Panc1 (cell line): ENCODE results near the gene GRPEL2. TPM values are rescaled to one million over a fixed set of nuclear protein-coding genes. Genes with fewer than 3 reads are reported as not detected.

Experiments
- ATAC-seq: fragments of 200-7000 bp; cut with Tn5 transposase; 2 replicates; pipeline ENCODE4 v1.9.1; 2020; ENCODE audit warnings: mild to moderate bottlenecking, moderate library complexity
- BruUV-seq: library from RNA; stranded (reverse); fragments of 400-500 nt; replicated peaks from 2 replicates; lab custom pipeline; 2021; lab: Mats Ljungman, UMichigan
- CTCF ChIA-PET: fragments of 300-600 bp; sonication (Branson Sonifier 250); formaldehyde crosslinking; loops from one replicate; lab custom pipeline; 2022; ENCODE audit warnings: antibody characterized with exemption; lab: Charles Lee
- POLR2A ChIA-PET: fragments of 300-600 bp; sonication (Branson Sonifier 250); formaldehyde crosslinking; loops from one replicate; lab custom pipeline; 2022; ENCODE audit warnings: antibody characterized with exemption; lab: Charles Lee
- DNase-seq: peaks from one replicate; pipeline ENCODE4 v3.0.0-alpha.2; 2010; ENCODE audit warnings: low read depth, low spot score
- H3K27ac ChIP-seq: 2 replicates; pipeline ENCODE4 v1.5.1; 2011; ENCODE audit warnings: mild to moderate bottlenecking, low read length, inconsistent platforms
- H3K27me3 ChIP-seq: fragments of 200-500 bp; sonication (Bioruptor generic); 2 replicates; pipeline ENCODE4 v1.6.0; 2014; ENCODE audit warnings: low read length, inconsistent platforms; ENCODE audit not compliant: control insufficient read depth, insufficient read depth
- H3K36me3 ChIP-seq: fragments of 200-500 bp; sonication (Bioruptor generic); 2 replicates; pipeline ENCODE4 v1.5.1; 2014; ENCODE audit warnings: inconsistent platforms, mild to moderate bottlenecking, low read length, moderate library complexity; ENCODE audit not compliant: control insufficient read depth, insufficient read depth
- H3K4me1 ChIP-seq: 2 replicates; pipeline ENCODE4 v1.5.1; 2011; ENCODE audit warnings: inconsistent platforms, mild to moderate bottlenecking, low read length, moderate library complexity; ENCODE audit not compliant: control insufficient read depth, insufficient read depth
- H3K4me3 ChIP-seq, 2 experiments: 2 replicates each; pipeline ENCODE4 v1.5.1; 2011 to 2012; ENCODE audit warnings: low read depth in 2 of 2, low read length in 2 of 2, mild to moderate bottlenecking in 2 of 2, inconsistent platforms in 1 of 2, moderate library complexity in 1 of 2
- H3K9me3 ChIP-seq: fragments of 200-500 bp; sonication (Bioruptor generic); 2 replicates; pipeline ENCODE4 v1.5.1; 2014; ENCODE audit warnings: low read depth, mild to moderate bottlenecking, inconsistent platforms, low read length, moderate library complexity; ENCODE audit not compliant: control insufficient read depth, insufficient read depth
- CTCF ChIP-seq: fragments of 450-650 bp; IDR thresholded peaks from 2 replicates; pipeline ENCODE4 v1.5.1; 2017; ENCODE audit warnings: mild to moderate bottlenecking
- POLR2AphosphoS5 ChIP-seq: IDR thresholded peaks from 2 replicates; pipeline ENCODE4 v1.6.1; 2012; ENCODE audit warnings: mild to moderate bottlenecking, low read depth, low read length, moderate library complexity
- REST ChIP-seq, 2 experiments: IDR thresholded peaks; 2 replicates each; pipeline ENCODE4 v1.6.1; 2011 to 2012; ENCODE audit warnings: low read depth in 2 of 2, control low read depth in 1 of 2, low read length in 1 of 2, mild to moderate bottlenecking in 1 of 2, moderate library complexity in 1 of 2; ENCODE audit not compliant: insufficient read depth in 1 of 2
- SIN3A ChIP-seq: IDR thresholded peaks from 2 replicates; pipeline ENCODE4 v1.6.1; 2012; ENCODE audit warnings: low read depth, mild to moderate bottlenecking, low read length, moderate library complexity, borderline replicate concordance; ENCODE audit not compliant: insufficient read depth
- TCF7L2 ChIP-seq: IDR thresholded peaks from 2 replicates; pipeline ENCODE4 v1.6.1; 2011; ENCODE audit warnings: mild to moderate bottlenecking, low read depth, low read length, inconsistent platforms
- in situ Hi-C: cut with HindIII; loops from 2 replicates; pipeline ENCODE4 v1.10.0; 2016; ENCODE audit warnings: low sequenced_read_pairs, low pct_unique_long_range_greater_than_20kb
- intact Hi-C: fragments of 100-400 bp; cut with micrococcal nuclease; formaldehyde crosslinking; loops from one replicate; pipeline ENCODE4 v1.10.0; 2022; ENCODE audit not compliant: unreplicated experiment
- total RNA-seq: library from RNA; stranded (reverse); gene quantifications from one replicate; pipeline ENCODE4 v1.2.1, GENCODE V29; 2021; ENCODE audit not compliant: unreplicated experiment

GRPEL2 gene
- total RNA-seq, 1 experiment from 2014 or later: 30.1 TPM

- intact Hi-C loops (no loop called here), in situ Hi-C loops (no loop called here)
- no TSS peak for BruUV-seq
- Histone ChIP-seq H3K4me3 (no peak overlapping the region), H3K4me1 (0 out of 2 replicates have a peak, but pooled peaks cover 3% of the 10 kb centered on the region), H3K9me3 (no peaks in the 10 kb centered on the region), H3K36me3 (no peaks in the 10 kb centered on the region), H3K27ac (no peak overlapping the region), H3K27me3 (no peaks in the 10 kb centered on the region)
- ATAC-seq: no peak
- ChIA-PET CTCF (no interaction called here), POLR2A (no interaction called here)
- no peak for DNase-seq
- TF ChIP-seq REST (IDR thresholded peaks at IDR 0.05; ENCODE audit: insufficient read depth in 1 of 2, low read depth in 2 of 2, low read length in 1 of 2): no peak
- TF ChIP-seq CTCF: no peak
- TF ChIP-seq SIN3A: no peak
- no peak for TF ChIP-seq POLR2AphosphoS5
- no peak for TF ChIP-seq TCF7L2
These were observed 33.0 kb downstream of the GRPEL2 start for GRCh38 chr5:149378241-149378820.

GRCh38 chr5:149379177-149379761 is 34.0 kb downstream of the GRPEL2 start, which contains the start of gene IL17B:
Gene IL17B, minus strand, starts transcription at chr5:149379292. Its CDS starts 67 bp downstream, at chr5:149379225.
- intact Hi-C loops (no loop called here), in situ Hi-C loops (no loop called here)
- 0 out of 2 replicates have a peak, but pooled peaks cover 3% of the 10 kb centered on the region for H3K4me1 ChIP-seq
- ATAC-seq (no peak), DNase-seq (no peak)
- no peak within 1 kb of the TSS for H3K27ac ChIP-seq
- ChIA-PET POLR2A (no interaction called here), CTCF (interaction anchor here (1.1 kb wide), 1 partner anchor 12 kb away, joined by 3 read pairs; no protein-coding TSS in a partner anchor)
- H3K36me3 ChIP-seq: no peaks in the 10 kb centered on the region
- no peaks in the 10 kb centered on the region for H3K27me3 ChIP-seq
- BruUV-seq: no TSS peak
- no peak within 1 kb of the TSS for H3K4me3 ChIP-seq
- TF ChIP-seq REST (IDR thresholded peaks at IDR 0.05; ENCODE audit: insufficient read depth in 1 of 2, low read depth in 2 of 2, low read length in 1 of 2): no peak
- no peak for TF ChIP-seq TCF7L2
- TF ChIP-seq SIN3A: no peak
- TF ChIP-seq POLR2AphosphoS5: no peak
- no peak for TF ChIP-seq CTCF
- no peaks in the 10 kb centered on the region for H3K9me3 ChIP-seq
